PC-3 (cell line): Measurements from ENCODE around the gene TRH. TPM values are rescaled to one million over a fixed set of nuclear protein-coding genes. Genes with fewer than 3 reads are reported as not detected.

Source experiments
- ATAC-seq: fragments of 200-7000 bp; cut with Tn5 transposase; 2 replicates; pipeline ENCODE4 v1.9.1; 2020; ENCODE audit warnings: mild to moderate bottlenecking, moderate library complexity
- BruUV-seq: library from RNA; stranded (reverse); fragments of 400-500 nt; replicated peaks from 2 replicates; lab custom pipeline; 2021; lab: Mats Ljungman, UMichigan
- CTCF ChIA-PET: fragments of 300-600 bp; sonication (Branson Sonifier 250); formaldehyde crosslinking; loops from one replicate; lab custom pipeline; 2022; ENCODE audit warnings: antibody characterized with exemption; lab: Charles Lee
- POLR2A ChIA-PET: fragments of 300-600 bp; sonication (Branson Sonifier 250); formaldehyde crosslinking; loops from one replicate; lab custom pipeline; 2022; ENCODE audit warnings: antibody characterized with exemption; ENCODE audit not compliant: unreplicated experiment; lab: Charles Lee
- DNase-seq: peaks from one replicate; pipeline ENCODE4 v3.0.0-alpha.2; 2015
- H2AFZ ChIP-seq: fragments of 300-600 bp; sonication (generic); 2 replicates; pipeline ENCODE4 v1.6.0; 2016; ENCODE audit warnings: antibody characterized with exemption, low read length
- H3F3A ChIP-seq: fragments of 300-600 bp; sonication (generic); one replicate; pipeline ENCODE4 v1.6.0; 2017; ENCODE audit warnings: antibody characterized with exemption, low read length, control low read depth, mild to moderate bottlenecking; ENCODE audit not compliant: unreplicated experiment
- H3K27ac ChIP-seq: fragments of 300-600 bp; sonication (generic); 2 replicates; pipeline ENCODE4 v1.5.1; 2016; ENCODE audit warnings: mild to moderate bottlenecking, low read length
- H3K27me3 ChIP-seq: fragments of 300-600 bp; sonication (generic); 2 replicates; pipeline ENCODE4 v1.6.1; 2016; ENCODE audit warnings: low read length, mixed read lengths
- H3K36me3 ChIP-seq: fragments of 300-600 bp; sonication (generic); 2 replicates; pipeline ENCODE4 v1.6.1; 2016; ENCODE audit warnings: low read depth, mixed run types, low read length, mixed read lengths
- H3K4me1 ChIP-seq: fragments of 300-600 bp; sonication (generic); 2 replicates; pipeline ENCODE4 v1.5.1; 2016; ENCODE audit warnings: low read length; ENCODE audit not compliant: insufficient read depth
- H3K4me2 ChIP-seq: fragments of 300-600 bp; sonication (generic); 2 replicates; pipeline ENCODE4 v1.6.0; 2016; ENCODE audit warnings: low read length
- H3K4me3 ChIP-seq: fragments of 300-600 bp; sonication (generic); 2 replicates; pipeline ENCODE4 v1.5.1; 2016; ENCODE audit warnings: mild to moderate bottlenecking, low read length, mixed read lengths
- H3K79me2 ChIP-seq: fragments of 300-600 bp; sonication (generic); 2 replicates; pipeline ENCODE4 v1.6.1; 2017; ENCODE audit warnings: low read length, mixed read lengths
- H3K9ac ChIP-seq: fragments of 300-600 bp; sonication (generic); 2 replicates; pipeline ENCODE4 v1.6.0; 2016; ENCODE audit warnings: mild to moderate bottlenecking, low read length
- H3K9me2 ChIP-seq: fragments of 300-600 bp; sonication (generic); replicated peaks from 2 replicates; pipeline ENCODE4 v1.6.1; 2016; ENCODE audit warnings: mixed run types, low read length, mixed read lengths
- H3K9me3 ChIP-seq: fragments of 300-600 bp; sonication (generic); 2 replicates; pipeline ENCODE4 v1.6.1; 2016; ENCODE audit warnings: low read length, mixed read lengths
- H4K20me1 ChIP-seq: fragments of 300-600 bp; sonication (generic); 2 replicates; pipeline ENCODE4 v1.6.1; 2016; ENCODE audit warnings: low read length, mixed read lengths
- EZH2 ChIP-seq: fragments of 300-600 bp; sonication (generic); IDR thresholded peaks from one replicate; pipeline ENCODE4 v1.6.1; 2017; ENCODE audit warnings: antibody characterized with exemption, mild to moderate bottlenecking, low read length; ENCODE audit not compliant: unreplicated experiment
- EZH2phosphoT487 ChIP-seq: fragments of 300-600 bp; sonication (generic); IDR thresholded peaks from 2 replicates; pipeline ENCODE4 v1.6.1; 2018; ENCODE audit warnings: mild to moderate bottlenecking, antibody characterized with exemption, low read length, borderline replicate concordance
- intact Hi-C: fragments of 100-400 bp; cut with micrococcal nuclease; formaldehyde crosslinking; loops from 2 replicates; pipeline ENCODE4 v1.9.0; 2023
- total RNA-seq: library from RNA; depleted of rRNA; stranded (reverse); fragments of >200 nt; gene quantifications from 2 replicates; pipeline ENCODE4 v1.2.3, GENCODE V29; 2014
- TF ChIP-seq, protein P1 (sequence below): fragments of 300-600 bp; sonication (generic); conservative IDR thresholded peaks from 2 replicates; pipeline ENCODE4 v1.5.1; 2017; ENCODE audit warnings: antibody characterized with exemption, low read depth, mild to moderate bottlenecking, low read length

The TRH gene
- total RNA-seq, 1 experiment from 2014 or later: not detected

- TF ChIP-seq EZH2phosphoT487 (no peak), EZH2 (no peak)
- TF ChIP-seq, protein P1, sequence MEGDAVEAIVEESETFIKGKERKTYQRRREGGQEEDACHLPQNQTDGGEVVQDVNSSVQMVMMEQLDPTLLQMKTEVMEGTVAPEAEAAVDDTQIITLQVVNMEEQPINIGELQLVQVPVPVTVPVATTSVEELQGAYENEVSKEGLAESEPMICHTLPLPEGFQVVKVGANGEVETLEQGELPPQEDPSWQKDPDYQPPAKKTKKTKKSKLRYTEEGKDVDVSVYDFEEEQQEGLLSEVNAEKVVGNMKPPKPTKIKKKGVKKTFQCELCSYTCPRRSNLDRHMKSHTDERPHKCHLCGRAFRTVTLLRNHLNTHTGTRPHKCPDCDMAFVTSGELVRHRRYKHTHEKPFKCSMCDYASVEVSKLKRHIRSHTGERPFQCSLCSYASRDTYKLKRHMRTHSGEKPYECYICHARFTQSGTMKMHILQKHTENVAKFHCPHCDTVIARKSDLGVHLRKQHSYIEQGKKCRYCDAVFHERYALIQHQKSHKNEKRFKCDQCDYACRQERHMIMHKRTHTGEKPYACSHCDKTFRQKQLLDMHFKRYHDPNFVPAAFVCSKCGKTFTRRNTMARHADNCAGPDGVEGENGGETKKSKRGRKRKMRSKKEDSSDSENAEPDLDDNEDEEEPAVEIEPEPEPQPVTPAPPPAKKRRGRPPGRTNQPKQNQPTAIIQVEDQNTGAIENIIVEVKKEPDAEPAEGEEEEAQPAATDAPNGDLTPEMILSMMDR: no peak
- no TSS peak for BruUV-seq
- H3K27ac ChIP-seq: no peak overlapping the region
- ChIA-PET POLR2A (no interaction called here), CTCF (no interaction called here)
- no peaks in the 10 kb centered on the region for H3K9me2 ChIP-seq
- intact Hi-C loops: no loop called here
- no peaks in the 10 kb centered on the region for H4K20me1 ChIP-seq
- H3K9ac ChIP-seq: no peak overlapping the region
- no peak for DNase-seq
- no peak for ATAC-seq
- H3K4me3 ChIP-seq: no peak overlapping the region
- H3K27me3 ChIP-seq: no peaks in the 10 kb centered on the region
- no peak overlapping the region for H2AFZ ChIP-seq
- H3K36me3 ChIP-seq: no peaks in the 10 kb centered on the region
- no peaks in the 10 kb centered on the region for H3K79me2 ChIP-seq
- no peaks in the 10 kb centered on the region for H3K4me1 ChIP-seq
- no peaks in the 10 kb centered on the region for H3K9me3 ChIP-seq
- H3K4me2 ChIP-seq: no peak overlapping the region
- H3F3A ChIP-seq: no peaks in the 10 kb centered on the region
These were observed 17.6 kb upstream of the TRH start for GRCh38 chr3:129956936-129957335.

DNA sequence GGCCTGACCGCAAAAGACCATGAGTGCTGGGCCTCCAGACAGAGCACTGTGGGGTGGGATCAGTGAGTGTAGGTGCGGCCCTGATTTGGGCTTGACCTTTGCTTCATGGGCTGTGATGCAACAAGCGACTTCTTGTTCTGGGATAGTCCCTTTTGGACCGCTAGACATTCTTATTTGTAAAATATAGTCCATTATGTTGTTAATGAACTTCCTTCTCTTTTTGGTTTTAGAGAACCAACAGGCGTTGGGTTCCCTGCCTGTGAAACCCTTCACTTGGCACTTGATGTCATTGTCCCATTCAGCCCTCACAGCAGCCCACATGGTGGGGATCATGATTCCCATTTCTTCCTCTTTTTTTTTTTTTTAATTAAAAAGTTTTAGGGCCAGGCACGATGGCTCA lies 15.8 kb upstream of the TRH start:
- no peak overlapping the region for H3K4me2 ChIP-seq
- no peak overlapping the region for H2AFZ ChIP-seq
- no peaks in the 10 kb centered on the region for H3K27me3 ChIP-seq
- no peak overlapping the region for H3K4me3 ChIP-seq
- no peaks in the 10 kb centered on the region for H3K9me3 ChIP-seq
- no peaks in the 10 kb centered on the region for H3K4me1 ChIP-seq
- CTCF ChIA-PET: no interaction called here
- BruUV-seq: no TSS peak
- intact Hi-C loops: no loop called here
- no peaks in the 10 kb centered on the region for H4K20me1 ChIP-seq
- ATAC-seq: no peak
- POLR2A ChIA-PET: no interaction called here
- H3K9ac ChIP-seq: no peak overlapping the region
- no peaks in the 10 kb centered on the region for H3F3A ChIP-seq
- no peak for DNase-seq
- H3K36me3 ChIP-seq: no peaks in the 10 kb centered on the region
- no peak overlapping the region for H3K27ac ChIP-seq
- no peaks in the 10 kb centered on the region for H3K79me2 ChIP-seq
- H3K9me2 ChIP-seq: no peaks in the 10 kb centered on the region
- no peak for TF ChIP-seq EZH2phosphoT487
- no peak for TF ChIP-seq EZH2
- TF ChIP-seq, protein P1: no peak

GRCh38 chr3:129961141-129961541 lies 13.4 kb upstream of the TRH start:
- H3K79me2 ChIP-seq: no peaks in the 10 kb centered on the region
- no peaks in the 10 kb centered on the region for H3K4me1 ChIP-seq
- no peak overlapping the region for H2AFZ ChIP-seq
- intact Hi-C loops: no loop called here
- H3K9ac ChIP-seq: no peak overlapping the region
- no peaks in the 10 kb centered on the region for H3K9me2 ChIP-seq
- no TSS peak for BruUV-seq
- ATAC-seq: no peak
- no peak overlapping the region for H3K4me3 ChIP-seq
- no peak overlapping the region for H3K27ac ChIP-seq
- H3K36me3 ChIP-seq: no peaks in the 10 kb centered on the region
- ChIA-PET CTCF (interaction anchor here (0.6 kb wide), 1 partner anchor 541 kb away, joined by 3 read pairs; no protein-coding TSS in a partner anchor), POLR2A (no interaction called here)
- H3K4me2 ChIP-seq: no peak overlapping the region
- TF ChIP-seq, protein P1: no peak
- TF ChIP-seq EZH2 (no peak), EZH2phosphoT487 (no peak)
- H4K20me1 ChIP-seq: no peaks in the 10 kb centered on the region
- H3K9me3 ChIP-seq: no peaks in the 10 kb centered on the region
- H3K27me3 ChIP-seq: no peaks in the 10 kb centered on the region
- no peaks in the 10 kb centered on the region for H3F3A ChIP-seq
- no peak for DNase-seq
